Gastrocnemius medialis (tissue), 4 donors: Measurements from ENCODE around the gene HLTF.

ENCODE experiments used
- POLR2A ChIP-seq, 2 donors: fragments of 450-650 bp; IDR thresholded peaks; one replicate each; pipeline ENCODE4 v1.6.1; 2017; ENCODE audit warnings: antibody characterized with exemption in 2 of 2, mild to moderate bottlenecking in 2 of 2, moderate library complexity in 2 of 2
- TF ChIP-seq, protein P1 (sequence below), 5 experiments: fragments of 450-650 bp in 3 of 5; fragments of 200-600 bp in 2 of 5; sonication (generic) in 2 of 5; IDR thresholded peaks in 4 of 5; conservative IDR thresholded peaks in 1 of 5; 1 replicate in 4 of 5; 2 replicates in 1 of 5; pipeline ENCODE4 v1.5.1; 2016 to 2019; ENCODE audit warnings: antibody characterized with exemption in 5 of 5, mild to moderate bottlenecking in 3 of 5, moderate library complexity in 3 of 5

DNA sequence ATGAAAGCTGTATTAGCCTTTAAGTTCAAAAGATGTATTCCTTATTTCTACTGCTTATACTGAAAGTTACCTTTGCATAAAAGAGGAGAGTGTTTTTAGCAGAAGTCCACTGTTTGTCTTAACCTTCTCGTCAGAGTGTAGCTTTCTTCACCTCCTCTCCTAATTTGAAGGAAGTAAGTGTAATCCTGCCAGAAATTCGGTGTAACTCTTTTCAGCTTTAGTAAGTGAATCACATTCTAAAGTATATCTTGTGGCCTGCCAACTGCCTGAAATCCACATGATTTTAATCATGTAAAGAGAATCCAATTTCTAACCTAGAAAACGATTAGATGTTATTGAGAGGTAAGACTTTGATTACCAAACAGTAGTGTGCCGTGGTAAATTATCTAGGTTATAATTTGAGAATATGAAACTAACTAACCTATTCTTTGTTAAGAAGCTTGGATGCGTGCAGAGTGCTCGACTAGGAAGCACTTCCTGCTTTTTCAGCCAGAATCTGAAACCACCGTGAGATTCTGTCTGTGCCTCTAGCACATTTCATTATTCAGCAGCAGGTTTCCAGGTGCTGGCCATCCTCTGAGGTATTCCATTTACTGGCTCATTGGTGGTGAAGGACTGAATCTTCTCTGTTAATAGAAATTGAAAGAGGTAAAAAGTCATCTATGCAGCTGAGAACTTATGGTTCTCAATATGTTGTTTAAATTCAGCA, 87.5 kb downstream of the HLTF start:
- TF ChIP-seq, protein P1, sequence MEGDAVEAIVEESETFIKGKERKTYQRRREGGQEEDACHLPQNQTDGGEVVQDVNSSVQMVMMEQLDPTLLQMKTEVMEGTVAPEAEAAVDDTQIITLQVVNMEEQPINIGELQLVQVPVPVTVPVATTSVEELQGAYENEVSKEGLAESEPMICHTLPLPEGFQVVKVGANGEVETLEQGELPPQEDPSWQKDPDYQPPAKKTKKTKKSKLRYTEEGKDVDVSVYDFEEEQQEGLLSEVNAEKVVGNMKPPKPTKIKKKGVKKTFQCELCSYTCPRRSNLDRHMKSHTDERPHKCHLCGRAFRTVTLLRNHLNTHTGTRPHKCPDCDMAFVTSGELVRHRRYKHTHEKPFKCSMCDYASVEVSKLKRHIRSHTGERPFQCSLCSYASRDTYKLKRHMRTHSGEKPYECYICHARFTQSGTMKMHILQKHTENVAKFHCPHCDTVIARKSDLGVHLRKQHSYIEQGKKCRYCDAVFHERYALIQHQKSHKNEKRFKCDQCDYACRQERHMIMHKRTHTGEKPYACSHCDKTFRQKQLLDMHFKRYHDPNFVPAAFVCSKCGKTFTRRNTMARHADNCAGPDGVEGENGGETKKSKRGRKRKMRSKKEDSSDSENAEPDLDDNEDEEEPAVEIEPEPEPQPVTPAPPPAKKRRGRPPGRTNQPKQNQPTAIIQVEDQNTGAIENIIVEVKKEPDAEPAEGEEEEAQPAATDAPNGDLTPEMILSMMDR (IDR thresholded peaks at IDR 0.05 in 4 of 5, conservative IDR thresholded peaks at IDR 0.05 in 1 of 5): no peak
- no peak for TF ChIP-seq POLR2A (IDR thresholded peaks at IDR 0.05)
